GM19372 (cell line): ENCODE measurements around the gene STK33.

Experiments
- ATAC-seq: cut with Tn5 transposase; IDR thresholded peaks from one replicate; pipeline ENCODE4 v1.9.1; 2021; ENCODE audit warnings: mild to moderate bottlenecking, low read depth, moderate library complexity; ENCODE audit not compliant: unreplicated experiment

STK33 gene

DNA sequence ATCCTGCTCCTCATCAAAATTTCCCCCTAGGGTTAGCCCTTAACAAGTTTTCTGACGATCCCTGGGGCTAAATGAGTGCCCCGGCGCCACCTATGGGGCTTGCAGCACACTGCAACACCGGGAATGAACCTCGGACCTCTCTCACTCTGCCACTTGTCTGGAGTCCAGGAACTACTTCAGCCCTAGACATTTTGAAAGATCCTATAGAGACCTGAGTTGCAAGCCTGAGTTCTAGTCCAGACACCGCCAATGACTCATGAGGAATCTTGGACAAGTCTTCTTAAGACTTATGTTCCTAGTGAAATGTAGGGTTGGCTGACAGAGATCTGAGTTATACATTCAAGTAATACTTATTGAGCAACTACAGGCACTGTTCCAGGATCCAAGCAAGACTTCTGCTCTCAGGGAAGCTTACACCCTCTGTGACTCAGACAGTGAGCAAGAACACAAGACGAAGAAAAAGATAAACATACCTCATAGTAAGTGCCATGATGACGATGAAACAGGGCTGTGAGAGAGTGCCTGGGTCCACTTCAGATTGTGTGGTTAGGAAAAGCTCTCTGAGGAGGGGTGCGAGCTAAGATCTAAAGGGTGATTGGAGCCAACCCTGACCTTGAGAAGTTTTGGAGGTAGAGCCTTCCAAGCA, 10.2 kb upstream of the STK33 start:
- peak; percentile 74 for ATAC-seq

DNA sequence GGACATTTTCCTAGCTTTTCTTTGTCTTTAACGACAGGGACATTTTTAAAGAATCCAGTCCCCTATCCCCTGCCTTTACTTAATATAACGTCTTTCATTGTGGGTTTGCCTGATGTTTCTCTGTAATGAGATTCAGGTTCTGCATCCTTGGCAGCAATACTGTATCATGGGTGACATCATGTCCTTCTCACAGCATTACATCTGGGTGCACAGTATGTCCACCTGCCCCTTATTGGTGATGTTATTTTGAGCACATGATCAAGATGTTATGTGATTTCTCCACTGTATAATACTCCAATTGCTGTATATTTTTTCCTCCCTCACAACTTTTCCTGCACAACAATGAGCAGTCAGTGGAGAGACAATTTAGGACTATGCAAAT, 9.7 kb upstream of the STK33 start:
- no peak for ATAC-seq

DNA sequence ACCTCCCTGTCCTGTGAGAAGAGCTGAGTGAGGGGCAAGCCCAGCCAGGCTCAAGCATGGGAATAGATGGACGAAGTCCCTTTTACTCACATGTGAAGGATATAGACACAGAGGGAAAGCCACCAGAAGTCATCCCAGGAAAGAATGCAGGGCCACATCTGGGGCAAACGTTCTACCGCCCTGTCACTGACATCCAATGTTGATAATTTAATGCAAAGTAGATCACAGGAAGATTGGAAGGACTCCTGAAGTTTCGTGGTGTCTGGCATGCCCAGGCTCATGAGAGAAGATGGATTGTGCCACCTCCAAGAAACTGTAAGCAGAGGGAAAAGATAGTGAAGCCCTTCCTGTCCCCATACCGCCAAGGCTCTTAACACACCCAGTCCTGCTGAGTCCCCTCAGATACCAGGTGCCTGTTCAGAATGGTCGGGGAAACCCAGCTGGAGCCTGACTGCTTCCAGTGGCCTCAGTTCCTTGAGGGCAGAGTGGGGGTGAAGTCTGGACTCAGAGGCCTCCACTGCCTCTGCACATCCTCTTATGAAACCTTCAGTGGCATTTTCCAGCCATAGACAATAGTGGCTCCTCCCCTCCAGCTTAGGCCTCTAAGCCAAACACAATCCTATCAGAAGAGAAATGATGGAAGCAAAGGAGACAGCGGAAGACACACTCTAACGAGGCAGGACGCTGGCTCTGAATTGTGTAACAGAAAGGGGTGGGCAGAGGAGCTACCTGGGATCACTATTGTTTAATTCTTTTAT, 7.5 kb upstream of the STK33 start:
- ATAC-seq = no peak

DNA sequence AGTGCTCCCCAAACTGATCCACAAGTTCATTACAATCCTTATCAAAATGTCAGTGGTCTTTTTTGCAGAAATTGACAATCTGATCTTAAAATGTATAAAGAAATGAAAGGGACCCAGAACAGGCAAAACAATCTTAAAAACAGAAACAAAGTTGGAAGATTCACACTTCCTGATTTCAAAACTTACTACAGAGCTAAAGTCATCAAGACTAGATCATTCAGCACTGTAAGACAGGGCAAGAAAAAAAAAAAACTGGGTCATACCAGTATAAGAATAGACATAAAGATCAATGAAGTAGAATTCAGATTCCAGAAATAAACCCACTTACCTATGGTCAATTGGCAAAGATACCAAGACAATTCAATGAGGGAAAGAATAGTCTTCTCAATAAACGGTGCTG, 4.5 kb upstream of the STK33 start:
- ATAC-seq = no peak

DNA sequence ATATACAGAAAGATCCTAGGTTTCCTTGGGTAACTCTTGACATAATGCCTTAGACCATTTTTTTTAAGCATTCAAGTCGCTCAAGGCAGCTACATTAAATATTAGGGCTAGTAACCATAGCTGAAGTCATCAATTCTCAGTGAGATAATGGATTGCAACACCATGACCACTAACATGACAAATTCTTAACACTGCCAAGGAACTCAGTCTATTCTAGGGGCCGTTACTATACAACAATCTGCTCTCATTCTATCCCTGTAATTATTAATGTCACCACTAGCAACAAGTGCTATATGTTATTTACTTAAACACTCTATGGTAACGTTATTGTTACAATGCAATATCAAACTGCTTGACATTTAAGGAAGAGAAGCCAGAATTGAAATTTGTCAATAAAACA, 3.2 kb upstream of the STK33 start:
- ATAC-seq = no peak

DNA sequence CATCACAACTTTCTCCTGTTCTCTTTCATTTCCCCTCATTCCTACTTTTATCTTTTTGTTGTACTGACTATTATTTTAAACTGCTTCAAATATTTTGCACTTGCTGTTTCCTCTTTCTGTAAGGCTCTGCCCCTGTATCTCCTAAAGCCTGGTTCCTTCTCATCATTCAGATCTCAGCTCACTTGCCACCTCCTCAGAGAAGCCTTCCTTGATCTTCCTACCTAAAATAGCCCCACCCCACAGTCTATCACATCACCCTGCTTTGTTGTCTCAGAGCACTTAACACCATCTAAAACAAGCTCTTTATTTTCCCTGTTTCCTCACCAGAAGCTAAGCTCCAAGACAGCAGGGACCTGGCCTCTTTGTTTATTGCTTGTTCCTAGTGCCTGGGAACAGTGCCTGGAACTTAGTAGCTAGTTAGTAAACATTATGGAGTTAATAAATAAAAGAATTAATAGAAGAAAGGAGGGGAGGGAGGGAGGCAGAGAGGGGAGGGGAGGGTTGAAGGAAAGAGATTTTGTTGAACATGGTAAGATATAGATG, 2.5 kb upstream of the STK33 start:
- ATAC-seq = no peak

DNA sequence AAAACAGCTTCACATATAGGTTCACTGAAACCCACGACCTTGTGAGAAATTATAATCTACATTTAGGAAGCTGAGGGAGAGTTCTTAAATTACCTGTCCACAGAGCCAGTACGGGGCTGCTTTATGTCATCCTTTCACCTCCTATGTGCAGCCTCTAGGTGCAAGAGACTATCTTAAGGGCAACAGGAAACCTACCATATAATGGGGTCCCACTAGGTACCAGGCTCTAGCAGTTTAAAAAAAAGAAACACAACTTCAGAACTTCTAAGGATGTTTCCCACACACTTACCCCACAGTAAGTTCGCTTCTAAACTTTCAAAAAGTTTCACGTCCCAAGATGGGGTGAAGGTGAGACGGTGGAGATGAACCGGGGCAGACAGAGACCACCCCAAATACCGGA, 573 bp downstream of the STK33 start:
- peak; percentile 2 for ATAC-seq

DNA sequence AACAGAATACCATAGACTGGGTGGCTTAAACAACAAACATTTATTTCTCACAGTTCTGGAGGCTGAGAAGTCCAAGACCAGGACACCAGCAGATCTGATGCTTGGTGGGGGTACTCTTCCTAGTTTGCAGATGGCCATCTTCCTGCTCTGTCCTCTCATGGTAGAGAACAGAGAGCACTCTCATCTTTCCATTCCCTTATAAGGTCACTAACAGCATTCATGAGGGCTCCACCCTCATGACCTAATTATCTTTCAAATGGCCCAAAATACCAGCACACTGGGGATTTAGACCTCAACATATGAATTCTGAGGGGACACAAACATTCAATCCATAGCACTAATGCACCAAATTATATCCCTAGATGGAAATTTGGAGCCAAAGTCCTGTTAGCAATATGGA, 6.1 kb downstream of the STK33 start:
- no peak for ATAC-seq

DNA sequence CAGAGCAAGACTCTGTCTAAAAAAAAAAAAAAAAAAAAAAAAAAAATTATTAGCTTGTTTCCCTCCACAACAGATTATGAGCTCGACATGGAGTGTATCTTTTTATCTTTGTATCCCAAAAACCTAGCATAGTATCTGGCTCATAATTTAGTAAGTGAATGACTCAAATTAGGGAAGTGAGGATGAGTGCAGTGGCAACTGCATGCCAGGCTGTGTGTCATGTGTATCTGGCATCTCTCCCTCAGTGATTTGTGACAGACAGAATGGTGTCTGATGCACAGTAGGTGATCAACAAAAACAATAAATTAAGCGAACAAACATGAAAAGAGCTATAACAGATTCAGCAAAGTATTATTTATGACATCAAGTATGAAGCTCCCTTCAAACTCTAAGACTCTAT, 7.2 kb downstream of the STK33 start:
- ATAC-seq = no peak

DNA sequence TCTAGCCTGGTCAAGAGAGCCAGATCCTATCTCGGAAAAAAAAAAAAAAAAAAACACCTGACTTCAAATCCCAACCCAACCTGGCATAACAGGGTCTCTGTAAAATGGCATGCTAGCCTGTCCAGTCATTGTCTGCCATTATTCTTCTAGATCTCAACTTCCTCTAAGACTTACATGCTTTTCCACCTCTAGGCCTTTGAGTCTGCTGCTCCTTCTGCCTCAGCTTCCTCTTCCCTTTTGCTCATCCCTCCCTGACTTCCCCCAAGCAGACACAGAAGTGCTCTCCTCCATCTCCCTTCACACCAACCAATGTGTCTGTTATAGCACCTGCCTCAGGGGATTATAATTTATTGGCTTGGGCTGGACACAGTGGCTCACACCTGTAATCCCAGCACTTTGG, 7.8 kb downstream of the STK33 start:
- no peak for ATAC-seq

DNA sequence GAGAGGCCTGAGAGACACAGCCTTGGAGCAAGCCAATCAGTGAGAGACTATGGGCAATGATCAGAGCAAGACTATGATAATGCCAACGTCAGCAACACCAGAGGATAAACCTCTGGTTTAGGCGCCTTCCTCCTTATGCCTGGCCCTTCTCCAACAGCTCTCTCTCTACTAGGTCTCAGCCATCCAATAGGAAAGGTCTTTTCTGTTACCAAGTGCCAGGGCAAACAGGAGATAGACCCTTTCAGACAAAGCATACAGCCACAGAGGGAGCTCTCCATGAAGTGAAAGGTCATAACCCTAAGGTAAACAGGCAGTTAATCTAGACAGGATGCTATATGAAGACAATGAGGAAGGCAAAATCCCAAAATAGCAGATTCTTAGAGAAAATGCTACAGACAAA, 9.5 kb downstream of the STK33 start:
- no peak for ATAC-seq

DNA sequence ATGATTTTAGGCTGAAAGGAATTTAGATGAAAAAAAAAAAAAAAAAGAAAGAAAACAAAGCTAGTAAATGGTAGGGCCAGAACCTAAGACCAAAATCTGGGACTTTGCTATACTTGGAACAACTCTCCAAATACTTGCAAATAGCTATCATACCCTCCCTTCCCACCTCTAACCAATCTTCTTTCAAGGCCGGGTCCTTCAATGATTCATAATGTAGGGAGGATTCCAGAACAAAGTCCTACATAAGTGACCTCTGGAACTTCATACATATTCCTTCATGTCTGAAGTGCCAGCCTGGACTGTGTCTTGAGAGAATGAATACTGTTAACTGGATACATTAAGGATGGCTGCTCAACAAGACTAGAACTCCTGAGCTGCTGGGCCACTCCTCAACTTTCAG, 9.9 kb downstream of the STK33 start:
- no peak for ATAC-seq

DNA sequence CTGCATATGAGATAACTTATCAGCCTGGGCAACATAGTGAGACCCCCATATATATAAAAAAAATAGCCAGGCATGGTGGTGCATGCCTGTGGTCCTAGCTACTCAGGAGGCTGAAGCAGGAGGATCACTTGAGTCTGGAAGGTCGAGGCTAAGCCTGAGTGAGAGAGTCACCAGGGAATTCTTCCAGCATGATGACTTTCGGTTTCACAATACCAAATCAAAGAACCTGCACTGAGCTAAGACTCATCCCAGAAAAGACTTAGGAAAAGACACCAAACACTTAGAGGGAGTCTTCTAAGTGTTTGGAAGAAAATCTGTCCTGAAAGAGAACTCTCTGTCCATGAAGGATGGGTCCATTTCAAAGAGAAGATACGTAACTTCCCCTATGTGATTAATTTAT, 12.7 kb downstream of the STK33 start:
- no peak for ATAC-seq

DNA sequence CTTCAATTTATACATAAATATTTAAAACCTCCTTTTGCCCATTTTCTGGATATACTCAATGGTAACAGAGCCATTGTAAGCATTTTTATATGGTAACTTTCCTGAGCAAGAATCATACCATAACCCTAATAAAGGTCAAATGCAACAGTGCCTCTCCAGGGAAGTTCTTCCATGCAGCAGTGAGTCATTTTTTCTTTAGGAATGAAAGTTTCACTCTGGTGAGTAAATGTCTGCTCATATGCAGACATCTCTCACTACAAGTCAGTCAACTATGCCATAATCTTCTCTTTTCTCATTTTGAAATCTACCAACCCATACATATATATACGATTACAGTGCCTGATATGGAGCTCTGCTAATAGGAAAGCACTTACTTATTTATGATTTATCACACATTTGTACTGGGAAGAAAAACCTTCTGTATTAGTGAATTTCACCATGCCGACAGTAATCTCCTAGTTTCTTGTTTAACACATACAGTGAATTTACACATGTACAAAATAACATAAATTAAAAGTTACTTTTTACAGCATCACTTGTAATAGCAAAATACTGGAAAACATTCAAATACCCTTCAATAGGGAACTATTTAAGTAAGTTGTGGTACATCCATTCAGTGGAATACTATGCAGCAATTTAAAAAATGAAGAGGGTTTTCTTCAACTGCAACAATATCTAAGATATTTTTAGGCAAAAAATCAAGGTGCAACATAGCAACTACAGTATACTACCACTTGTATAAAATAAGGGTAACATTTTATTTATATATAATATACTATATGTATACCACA, 16.0 kb downstream of the STK33 start:
- ATAC-seq = no peak

DNA sequence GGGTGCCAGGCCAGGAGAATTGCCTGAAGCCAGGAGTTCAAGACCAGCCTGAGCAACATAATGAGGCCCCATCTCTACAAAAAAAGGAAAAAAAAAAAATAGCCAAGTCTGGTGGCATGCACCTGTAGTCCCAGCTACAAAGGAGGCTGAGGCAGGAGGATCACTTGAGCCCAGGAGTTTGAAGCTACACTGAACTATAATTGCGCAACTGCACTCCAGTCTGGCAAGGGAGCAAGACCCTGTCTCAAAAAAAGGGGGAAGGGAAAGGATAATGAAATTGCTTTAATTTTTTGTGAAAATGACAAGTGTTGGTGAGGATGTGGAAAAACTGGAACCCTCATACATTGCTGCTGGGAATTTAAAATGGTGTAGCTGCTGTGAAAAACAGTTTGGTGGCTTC, 19.2 kb downstream of the STK33 start:
- no peak for ATAC-seq

DNA sequence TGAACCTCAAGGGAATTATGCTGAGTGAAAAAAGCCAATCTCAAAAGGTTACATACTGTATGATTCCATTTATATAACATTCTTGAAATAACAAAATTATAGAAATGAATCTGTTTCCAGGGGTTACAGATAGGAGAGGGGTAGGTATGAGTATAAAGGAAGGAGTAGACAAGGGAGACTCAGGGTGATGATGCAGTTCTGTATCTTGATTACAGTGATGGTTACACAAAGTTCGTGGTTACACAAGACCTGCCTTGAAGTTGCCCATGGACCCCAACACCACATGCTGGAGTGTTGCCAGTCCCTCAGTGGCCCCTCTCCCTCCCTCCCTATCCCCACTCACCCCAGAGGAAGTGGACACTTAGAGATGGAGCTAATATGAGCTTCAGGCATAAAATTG, 20.3 kb downstream of the STK33 start:
- ATAC-seq = no peak

DNA sequence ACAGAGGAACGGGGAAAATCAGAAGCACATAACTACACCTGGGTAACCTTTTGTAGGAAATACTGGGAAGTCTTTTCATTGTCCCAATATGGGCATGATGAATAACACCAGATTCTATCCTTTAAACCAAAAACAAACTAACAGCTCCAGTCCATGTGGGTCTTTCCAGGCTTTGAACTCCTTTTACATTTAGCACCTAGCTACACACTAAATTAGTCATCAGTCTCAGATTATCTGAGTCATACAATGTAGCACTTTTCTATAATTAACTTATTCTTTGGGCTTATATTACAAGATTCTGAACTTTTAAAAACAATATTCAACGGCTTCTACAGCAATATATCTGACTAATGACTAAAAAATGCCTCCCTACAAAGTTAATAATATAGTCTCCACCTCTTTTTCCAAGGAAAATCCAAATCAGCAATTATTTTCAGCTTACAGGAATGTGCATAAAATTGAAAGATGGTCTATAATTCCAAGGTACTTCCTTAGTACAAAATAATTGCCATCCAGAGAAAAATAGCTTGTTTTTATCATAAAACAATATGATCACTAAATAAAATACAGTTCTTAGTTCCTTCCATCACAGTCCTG, 26.3 kb downstream of the STK33 start:
- ATAC-seq = no peak

DNA sequence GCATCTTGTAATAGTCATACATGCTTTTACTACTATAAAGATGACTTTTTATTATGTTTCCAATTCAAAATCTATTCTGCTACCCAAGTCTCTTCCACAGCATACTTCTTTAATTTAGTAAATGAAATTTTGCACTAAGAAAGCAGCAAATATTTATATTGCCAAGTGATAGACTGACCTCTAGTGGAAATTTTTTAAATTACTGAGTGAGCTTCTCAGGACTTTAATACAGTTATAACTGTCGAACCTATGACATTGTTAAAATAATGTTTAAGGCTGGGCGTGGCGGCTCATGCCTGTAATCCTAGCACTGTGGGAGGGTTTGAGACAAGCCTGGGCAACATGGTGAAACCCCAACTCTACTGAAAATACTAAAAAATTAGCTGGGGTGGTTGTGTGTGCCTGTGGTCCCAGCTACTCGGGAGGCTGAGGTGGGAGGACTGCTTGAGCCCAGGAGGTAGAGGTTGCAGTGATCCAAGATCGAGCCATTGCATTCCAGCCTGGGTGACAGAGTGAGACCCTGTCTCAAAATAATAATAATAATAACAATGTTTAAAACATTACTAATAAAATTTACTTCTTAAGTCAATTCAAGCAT, 27.3 kb downstream of the STK33 start:
- ATAC-seq = no peak

DNA sequence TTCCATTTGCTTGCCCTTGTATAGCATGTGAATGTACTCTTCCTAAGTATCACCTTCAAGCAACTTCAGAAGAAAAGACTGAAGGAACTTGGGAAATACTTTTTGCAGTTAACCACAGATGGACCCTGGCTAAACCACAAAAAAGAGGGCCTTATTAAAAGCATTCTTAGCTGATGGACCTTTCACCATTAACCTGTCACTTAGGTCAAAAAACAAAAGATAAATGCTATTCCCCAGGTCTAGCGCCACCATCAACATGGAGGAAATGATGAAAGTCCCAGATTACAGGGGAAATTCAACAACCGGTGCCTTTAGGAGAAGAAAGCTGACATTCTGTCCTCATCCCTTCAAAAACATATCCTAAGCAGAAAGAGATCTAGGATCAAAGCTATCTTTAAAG, 29.5 kb downstream of the STK33 start:
- ATAC-seq = no peak

DNA sequence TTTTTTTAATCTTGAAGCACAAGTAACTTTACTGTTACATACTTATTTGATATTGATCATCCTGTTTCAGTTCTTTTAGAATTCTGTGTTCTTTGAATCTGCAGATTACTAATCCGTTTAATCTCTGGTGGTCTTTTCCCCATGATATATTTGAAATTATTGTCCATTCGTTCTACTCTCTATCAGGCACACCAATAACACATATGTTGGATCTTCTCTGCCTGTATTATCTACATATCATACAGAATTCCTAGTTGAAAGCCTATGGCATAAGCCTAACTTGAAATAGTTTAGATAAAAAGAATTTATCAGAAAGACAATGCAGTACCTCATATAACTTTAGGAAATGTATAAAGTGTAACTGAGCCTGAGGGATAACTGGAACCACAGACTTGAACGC, 32.6 kb downstream of the STK33 start:
- no peak for ATAC-seq

DNA sequence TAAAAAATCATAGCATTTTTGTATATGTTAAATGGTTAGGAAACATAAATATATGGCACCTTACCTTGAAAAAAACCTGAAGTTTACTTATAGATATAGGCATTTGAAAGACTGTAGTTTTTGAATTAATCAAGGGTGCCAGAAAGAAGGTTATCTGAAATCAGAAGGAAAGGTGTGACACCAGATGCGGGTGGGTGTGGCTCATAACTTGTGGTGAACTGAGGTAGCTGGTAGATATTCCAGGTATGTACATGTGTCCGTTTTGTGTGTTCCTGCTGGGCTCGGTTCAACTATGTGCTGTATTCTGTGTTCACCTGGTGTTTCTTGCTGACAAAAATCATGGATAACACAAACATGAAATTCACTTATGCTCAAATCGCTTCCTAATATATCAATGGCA, 35.6 kb downstream of the STK33 start:
- ATAC-seq = no peak
